ENCODE results near the gene PSMD3.

DNA sequence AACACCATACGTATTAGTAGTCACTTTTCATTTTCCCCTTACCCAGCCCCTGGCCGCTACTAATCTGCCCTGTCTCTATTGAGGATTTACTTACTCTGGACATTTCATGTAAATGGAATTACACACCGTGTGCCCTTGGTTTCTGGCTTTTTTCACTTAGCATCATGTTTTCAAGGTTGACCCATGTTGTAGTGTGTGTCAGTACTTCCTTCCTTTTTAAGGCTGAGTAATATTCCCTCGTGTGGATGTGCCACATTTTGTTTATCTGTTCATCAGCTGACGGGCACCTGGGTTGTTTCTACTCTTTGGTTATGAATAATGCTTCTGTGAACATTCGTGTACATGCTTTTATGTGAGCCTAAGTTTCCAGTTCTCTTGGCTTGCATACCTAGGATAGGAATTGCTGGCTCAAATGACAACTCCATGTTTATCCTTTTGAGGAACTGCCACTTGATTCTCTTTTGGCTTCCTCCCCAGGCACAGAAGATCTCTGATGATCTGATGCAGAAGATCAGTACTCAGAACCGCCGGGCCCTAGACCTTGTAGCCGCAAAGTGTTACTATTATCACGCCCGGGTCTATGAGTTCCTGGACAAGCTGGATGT, 7.7 kb downstream of the PSMD3 start:
- TF ChIP-seq, protein P1, sequence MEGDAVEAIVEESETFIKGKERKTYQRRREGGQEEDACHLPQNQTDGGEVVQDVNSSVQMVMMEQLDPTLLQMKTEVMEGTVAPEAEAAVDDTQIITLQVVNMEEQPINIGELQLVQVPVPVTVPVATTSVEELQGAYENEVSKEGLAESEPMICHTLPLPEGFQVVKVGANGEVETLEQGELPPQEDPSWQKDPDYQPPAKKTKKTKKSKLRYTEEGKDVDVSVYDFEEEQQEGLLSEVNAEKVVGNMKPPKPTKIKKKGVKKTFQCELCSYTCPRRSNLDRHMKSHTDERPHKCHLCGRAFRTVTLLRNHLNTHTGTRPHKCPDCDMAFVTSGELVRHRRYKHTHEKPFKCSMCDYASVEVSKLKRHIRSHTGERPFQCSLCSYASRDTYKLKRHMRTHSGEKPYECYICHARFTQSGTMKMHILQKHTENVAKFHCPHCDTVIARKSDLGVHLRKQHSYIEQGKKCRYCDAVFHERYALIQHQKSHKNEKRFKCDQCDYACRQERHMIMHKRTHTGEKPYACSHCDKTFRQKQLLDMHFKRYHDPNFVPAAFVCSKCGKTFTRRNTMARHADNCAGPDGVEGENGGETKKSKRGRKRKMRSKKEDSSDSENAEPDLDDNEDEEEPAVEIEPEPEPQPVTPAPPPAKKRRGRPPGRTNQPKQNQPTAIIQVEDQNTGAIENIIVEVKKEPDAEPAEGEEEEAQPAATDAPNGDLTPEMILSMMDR (IDR thresholded peaks at IDR 0.05) = no peak
- no peak for TF ChIP-seq POLR2A (IDR thresholded peaks at IDR 0.05; ENCODE audit: low read depth)
- no peak for TF ChIP-seq POLR2AphosphoS5 (IDR thresholded peaks at IDR 0.05)

Data from esophagus muscularis mucosa (tissue), 3 donors.